HPDE6-E6E7 (cell line): ENCODE results near the gene POU3F1.

Experiments
- DNase-seq: peaks from one replicate; pipeline ENCODE4 v3.0.0; 2011; ENCODE audit warnings: missing footprints; ENCODE audit errors: extremely low spot score

The POU3F1 gene

GRCh38 chr1:38046333-38046883 lies at the start of gene POU3F1:
Gene POU3F1 (minus strand): TSS chr1:38046793. CDS start chr1:38046743, 50 bp downstream.
- no peak for DNase-seq

- DNase-seq, result no peak
Measured at GRCh38 chr1:38095454-38095931, 48.9 kb upstream of the POU3F1 start.

- no peak for DNase-seq
Measured at GRCh38 chr1:38094711-38095290, 48.2 kb upstream of the POU3F1 start.

- DNase-seq, result no peak
Measured at GRCh38 chr1:38093569-38094520, 47.3 kb upstream of the POU3F1 start.

- no peak for DNase-seq
Measured at GRCh38 chr1:38092256-38092655, 45.7 kb upstream of the POU3F1 start.

- no peak for DNase-seq
Measured at GRCh38 chr1:38090796-38091195, 44.2 kb upstream of the POU3F1 start.

GRCh38 chr1:38089712-38090360 lies 43.2 kb upstream of the POU3F1 start:
- DNase-seq, result no peak

- DNase-seq, result no peak
Measured at GRCh38 chr1:38088791-38089190, 42.2 kb upstream of the POU3F1 start.

- DNase-seq, result no peak
Measured at GRCh38 chr1:38088366-38088765, 41.8 kb upstream of the POU3F1 start.

GRCh38 chr1:38087676-38088075 lies 41.1 kb upstream of the POU3F1 start:
- DNase-seq, result no peak

- DNase-seq, result no peak
Measured at GRCh38 chr1:38085666-38086330, 39.2 kb upstream of the POU3F1 start.

GRCh38 chr1:38084700-38085099 lies 38.1 kb upstream of the POU3F1 start:
- no peak for DNase-seq

- DNase-seq, result no peak
Measured at GRCh38 chr1:38084113-38084512, 37.5 kb upstream of the POU3F1 start.

- DNase-seq, result no peak
Measured at GRCh38 chr1:38083541-38083940, 36.9 kb upstream of the POU3F1 start.

- no peak for DNase-seq
Measured at GRCh38 chr1:38082769-38083263, 36.2 kb upstream of the POU3F1 start.

GRCh38 chr1:38079019-38079418 lies 32.4 kb upstream of the POU3F1 start:
- DNase-seq, result no peak

- DNase-seq, result no peak
Measured at GRCh38 chr1:38077523-38078147, 31.0 kb upstream of the POU3F1 start.

- DNase-seq, result no peak
Measured at GRCh38 chr1:38076455-38076854, 29.9 kb upstream of the POU3F1 start.

GRCh38 chr1:38076038-38076437 lies 29.4 kb upstream of the POU3F1 start:
- no peak for DNase-seq

- DNase-seq, result no peak
Measured at GRCh38 chr1:38075191-38075590, 28.6 kb upstream of the POU3F1 start.

- DNase-seq, result no peak
Measured at GRCh38 chr1:38074302-38074677, 27.7 kb upstream of the POU3F1 start.
